ENCODE results near the gene PRKRIP1. TPM values are rescaled to one million over a fixed set of nuclear protein-coding genes. Genes with fewer than 3 reads are reported as not detected.

Gene PRKRIP1
- polyA plus RNA-seq, 3 donors: 6.6 to 27.0 (median 7.4) TPM

DNA sequence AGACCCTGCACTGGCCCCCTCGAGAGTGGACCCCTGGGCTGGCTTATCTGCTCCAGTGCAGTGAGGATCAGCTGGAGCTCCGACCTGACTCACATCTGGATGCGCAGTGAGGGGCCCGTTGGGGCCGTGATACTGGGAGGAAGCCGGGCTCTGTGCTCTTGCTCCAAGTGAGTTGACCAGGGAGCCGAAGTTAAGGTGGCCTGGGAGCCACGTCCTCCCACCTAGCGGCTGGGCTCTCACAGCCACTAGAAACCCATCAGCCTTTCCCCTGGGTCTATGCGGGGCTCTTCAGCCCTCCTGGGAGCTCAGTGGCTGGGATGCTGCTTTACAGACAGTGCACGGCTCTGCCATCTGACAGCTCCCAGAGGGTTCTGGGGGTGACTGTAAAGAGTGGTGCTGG is 59.4 kb downstream of the PRKRIP1 start:
- no peaks in the 10 kb centered on the region for H3K4me1 Mint-ChIP-seq
- no peak for DNase-seq
- H3K9me3 Mint-ChIP-seq: no peaks in the 10 kb centered on the region
- Histone ChIP-seq H3K4me1 (ENCODE audit: control insufficient read depth in 1 of 2, insufficient read depth in 2 of 2, low read length in 2 of 2) (no peaks in the 10 kb centered on the region), H3K9me3 (replicated peaks in 1 of 2; ENCODE audit: control insufficient read depth in 1 of 2, insufficient read depth in 1 of 2, low read length in 2 of 2) (no peaks in the 10 kb centered on the region), H3K36me3 (replicated peaks in 1 of 2; ENCODE audit: control insufficient read depth in 1 of 2, insufficient read depth in 2 of 2, low read length in 2 of 2) (peaks cover 33 to 44% of the 10 kb centered on the region in 2 donors), H3K9ac (ENCODE audit: insufficient read depth, low read length, poor library complexity, severe bottlenecking) (no peak overlapping the region), H3K4me2 (replicated peaks; ENCODE audit: extremely low read depth, low read length, poor library complexity, severe bottlenecking) (no peak overlapping the region), H3K79me2 (ENCODE audit: insufficient read depth, low read length) (no peaks in the 10 kb centered on the region), H3K27ac (ENCODE audit: low read depth in 1 of 2, low read length in 2 of 2) (no peak overlapping the region), H3K27me3 (ENCODE audit: control insufficient read depth in 2 of 2, insufficient read depth in 2 of 2, low read length in 2 of 2) (no peaks in the 10 kb centered on the region), H4K20me1 (ENCODE audit: insufficient read depth, low read length) (peaks cover 1% of the 10 kb centered on the region), H2AFZ (ENCODE audit: insufficient read depth, low read depth, low read length, poor library complexity, severe bottlenecking) (no peak overlapping the region), H3K4me3 (replicated peaks in 1 of 3; ENCODE audit: low read depth in 2 of 3, low read length in 3 of 3) (no peak overlapping the region)
- H3K36me3 Mint-ChIP-seq: peaks cover 26 to 50% of the 10 kb centered on the region in 2 donors
- H3K27ac Mint-ChIP-seq: no peak overlapping the region
- 94% methylated on average over 10 of the region's 11 CpGs for WGBS (ENCODE audit: insufficient coverage)
- TF ChIP-seq CTCF (IDR thresholded peaks at IDR 0.05): no peak
- H3K27me3 Mint-ChIP-seq (ENCODE audit: low read depth in 3 of 3): no peaks in the 10 kb centered on the region
- no peak overlapping the region for H3K4me3 Mint-ChIP-seq
- intact Hi-C loops (cut with micrococcal nuclease): loop anchor here in 1 of 2 donors (10.0 kb wide), 1 partner anchor 171 kb away; the partner anchor contains the start of gene SH2B2

DNA sequence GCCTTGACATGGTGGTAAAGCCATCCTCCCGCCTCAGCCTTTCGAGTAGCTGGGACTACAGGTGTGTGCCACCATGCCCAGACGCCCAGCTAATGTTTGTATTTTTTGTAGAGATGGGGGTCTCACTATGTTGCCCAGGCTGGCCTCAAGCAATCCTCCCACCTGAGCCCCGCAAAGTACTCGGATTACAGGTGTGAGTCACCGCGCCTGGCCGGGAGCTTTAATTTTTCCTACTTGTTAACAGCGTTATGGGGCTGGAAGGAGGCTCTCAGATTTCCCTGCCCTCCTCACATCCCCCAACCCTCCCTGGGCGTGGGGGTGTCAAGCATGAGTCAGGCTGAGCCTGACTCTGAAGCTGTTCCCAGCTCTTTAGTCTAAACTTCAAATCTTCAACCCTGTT is 60.2 kb downstream of the PRKRIP1 start:
- no peak overlapping the region for H3K4me3 ChIP-seq (replicated peaks in 1 of 3; ENCODE audit: low read depth in 2 of 3, low read length in 3 of 3)
- peaks cover 26 to 51% of the 10 kb centered on the region in 2 donors for H3K36me3 Mint-ChIP-seq
- H2AFZ ChIP-seq (ENCODE audit: insufficient read depth, low read depth, low read length, poor library complexity, severe bottlenecking): no peak overlapping the region
- H3K27me3 Mint-ChIP-seq (ENCODE audit: low read depth in 3 of 3): no peaks in the 10 kb centered on the region
- H3K79me2 ChIP-seq (ENCODE audit: insufficient read depth, low read length): no peaks in the 10 kb centered on the region
- no peaks in the 10 kb centered on the region for H3K27me3 ChIP-seq (ENCODE audit: control insufficient read depth in 2 of 2, insufficient read depth in 2 of 2, low read length in 2 of 2)
- WGBS (ENCODE audit: insufficient coverage): 100% methylated on average over 2 of the region's 10 CpGs
- H3K4me1 Mint-ChIP-seq: no peaks in the 10 kb centered on the region
- peak overlapping the region in 1 of 7 donors; percentile 44 for H3K27ac Mint-ChIP-seq
- no peak overlapping the region for H3K4me2 ChIP-seq (replicated peaks; ENCODE audit: extremely low read depth, low read length, poor library complexity, severe bottlenecking)
- no peaks in the 10 kb centered on the region for H4K20me1 ChIP-seq (ENCODE audit: insufficient read depth, low read length)
- TF ChIP-seq CTCF (IDR thresholded peaks at IDR 0.05): no peak
- H3K4me3 Mint-ChIP-seq: no peak overlapping the region
- H3K4me1 ChIP-seq (ENCODE audit: control insufficient read depth in 1 of 2, insufficient read depth in 2 of 2, low read length in 2 of 2): no peaks in the 10 kb centered on the region
- intact Hi-C loops (cut with micrococcal nuclease): loop anchor here in 1 of 2 donors (10.0 kb wide), 1 partner anchor 172 kb away; the partner anchor contains the start of gene SH2B2
- no peak overlapping the region for H3K27ac ChIP-seq (ENCODE audit: low read depth in 1 of 2, low read length in 2 of 2)
- no peak for DNase-seq
- H3K36me3 ChIP-seq (replicated peaks in 1 of 2; ENCODE audit: control insufficient read depth in 1 of 2, insufficient read depth in 2 of 2, low read length in 2 of 2): peaks cover 33 to 44% of the 10 kb centered on the region in 2 donors
- no peak overlapping the region for H3K9ac ChIP-seq (ENCODE audit: insufficient read depth, low read length, poor library complexity, severe bottlenecking)
- H3K9me3 ChIP-seq (replicated peaks in 1 of 2; ENCODE audit: control insufficient read depth in 1 of 2, insufficient read depth in 1 of 2, low read length in 2 of 2): no peaks in the 10 kb centered on the region
- no peaks in the 10 kb centered on the region for H3K9me3 Mint-ChIP-seq

All from CD14-positive monocyte (primary cell).